PC-3 (cell line): ENCODE measurements around the gene ZAP70. TPM values are rescaled to one million over a fixed set of nuclear protein-coding genes. Genes with fewer than 3 reads are reported as not detected.

Experiments used
- ATAC-seq: fragments of 200-7000 bp; cut with Tn5 transposase; 2 replicates; pipeline ENCODE4 v1.9.1; 2020; ENCODE audit warnings: mild to moderate bottlenecking, moderate library complexity
- BruUV-seq: library from RNA; stranded (reverse); fragments of 400-500 nt; replicated peaks from 2 replicates; lab custom pipeline; 2021; lab: Mats Ljungman, UMichigan
- CTCF ChIA-PET: fragments of 300-600 bp; sonication (Branson Sonifier 250); formaldehyde crosslinking; loops from one replicate; lab custom pipeline; 2022; ENCODE audit warnings: antibody characterized with exemption; lab: Charles Lee
- POLR2A ChIA-PET: fragments of 300-600 bp; sonication (Branson Sonifier 250); formaldehyde crosslinking; loops from one replicate; lab custom pipeline; 2022; ENCODE audit warnings: antibody characterized with exemption; ENCODE audit not compliant: unreplicated experiment; lab: Charles Lee
- DNase-seq: peaks from one replicate; pipeline ENCODE4 v3.0.0-alpha.2; 2015
- H2AFZ ChIP-seq: fragments of 300-600 bp; sonication (generic); 2 replicates; pipeline ENCODE4 v1.6.0; 2016; ENCODE audit warnings: antibody characterized with exemption, low read length
- H3F3A ChIP-seq: fragments of 300-600 bp; sonication (generic); one replicate; pipeline ENCODE4 v1.6.0; 2017; ENCODE audit warnings: antibody characterized with exemption, low read length, control low read depth, mild to moderate bottlenecking; ENCODE audit not compliant: unreplicated experiment
- H3K27ac ChIP-seq: fragments of 300-600 bp; sonication (generic); 2 replicates; pipeline ENCODE4 v1.5.1; 2016; ENCODE audit warnings: mild to moderate bottlenecking, low read length
- H3K27me3 ChIP-seq: fragments of 300-600 bp; sonication (generic); 2 replicates; pipeline ENCODE4 v1.6.1; 2016; ENCODE audit warnings: low read length, mixed read lengths
- H3K36me3 ChIP-seq: fragments of 300-600 bp; sonication (generic); 2 replicates; pipeline ENCODE4 v1.6.1; 2016; ENCODE audit warnings: low read depth, mixed run types, low read length, mixed read lengths
- H3K4me1 ChIP-seq: fragments of 300-600 bp; sonication (generic); 2 replicates; pipeline ENCODE4 v1.5.1; 2016; ENCODE audit warnings: low read length; ENCODE audit not compliant: insufficient read depth
- H3K4me2 ChIP-seq: fragments of 300-600 bp; sonication (generic); 2 replicates; pipeline ENCODE4 v1.6.0; 2016; ENCODE audit warnings: low read length
- H3K4me3 ChIP-seq: fragments of 300-600 bp; sonication (generic); 2 replicates; pipeline ENCODE4 v1.5.1; 2016; ENCODE audit warnings: mild to moderate bottlenecking, low read length, mixed read lengths
- H3K79me2 ChIP-seq: fragments of 300-600 bp; sonication (generic); 2 replicates; pipeline ENCODE4 v1.6.1; 2017; ENCODE audit warnings: low read length, mixed read lengths
- H3K9ac ChIP-seq: fragments of 300-600 bp; sonication (generic); 2 replicates; pipeline ENCODE4 v1.6.0; 2016; ENCODE audit warnings: mild to moderate bottlenecking, low read length
- H3K9me2 ChIP-seq: fragments of 300-600 bp; sonication (generic); replicated peaks from 2 replicates; pipeline ENCODE4 v1.6.1; 2016; ENCODE audit warnings: mixed run types, low read length, mixed read lengths
- H3K9me3 ChIP-seq: fragments of 300-600 bp; sonication (generic); 2 replicates; pipeline ENCODE4 v1.6.1; 2016; ENCODE audit warnings: low read length, mixed read lengths
- H4K20me1 ChIP-seq: fragments of 300-600 bp; sonication (generic); 2 replicates; pipeline ENCODE4 v1.6.1; 2016; ENCODE audit warnings: low read length, mixed read lengths
- CTCF ChIP-seq: fragments of 300-600 bp; sonication (generic); conservative IDR thresholded peaks from 2 replicates; pipeline ENCODE4 v1.5.1; 2017; ENCODE audit warnings: antibody characterized with exemption, low read depth, mild to moderate bottlenecking, low read length
- EZH2 ChIP-seq: fragments of 300-600 bp; sonication (generic); IDR thresholded peaks from one replicate; pipeline ENCODE4 v1.6.1; 2017; ENCODE audit warnings: antibody characterized with exemption, mild to moderate bottlenecking, low read length; ENCODE audit not compliant: unreplicated experiment
- EZH2phosphoT487 ChIP-seq: fragments of 300-600 bp; sonication (generic); IDR thresholded peaks from 2 replicates; pipeline ENCODE4 v1.6.1; 2018; ENCODE audit warnings: mild to moderate bottlenecking, antibody characterized with exemption, low read length, borderline replicate concordance
- intact Hi-C: fragments of 100-400 bp; cut with micrococcal nuclease; formaldehyde crosslinking; loops from 2 replicates; pipeline ENCODE4 v1.9.0; 2023
- total RNA-seq: library from RNA; depleted of rRNA; stranded (reverse); fragments of >200 nt; gene quantifications from 2 replicates; pipeline ENCODE4 v1.2.3, GENCODE V29; 2014

ZAP70 gene
- total RNA-seq, 1 experiment from 2014 or later: not detected

- Histone ChIP-seq H2AFZ (no peak overlapping the region), H3K9me3 (no peaks in the 10 kb centered on the region), H3K27me3 (no peaks in the 10 kb centered on the region), H3K9ac (no peak overlapping the region), H4K20me1 (no peaks in the 10 kb centered on the region), H3K4me1 (peaks cover 9% of the 10 kb centered on the region), H3K79me2 (no peaks in the 10 kb centered on the region), H3F3A (no peaks in the 10 kb centered on the region), H3K4me2 (no peak overlapping the region), H3K27ac (no peak overlapping the region), H3K9me2 (no peaks in the 10 kb centered on the region), H3K36me3 (no peaks in the 10 kb centered on the region), H3K4me3 (no peak overlapping the region)
- BruUV-seq: no TSS peak
- CTCF ChIA-PET: no interaction called here
- intact Hi-C loops: no loop called here
- ATAC-seq (no peak), DNase-seq (no peak)
- POLR2A ChIA-PET: no interaction called here
- TF ChIP-seq EZH2 (no peak), EZH2phosphoT487 (no peak), CTCF (no peak)
These were observed 19.3 kb downstream of the ZAP70 start for GRCh38 chr2:97732436-97733340.

DNA sequence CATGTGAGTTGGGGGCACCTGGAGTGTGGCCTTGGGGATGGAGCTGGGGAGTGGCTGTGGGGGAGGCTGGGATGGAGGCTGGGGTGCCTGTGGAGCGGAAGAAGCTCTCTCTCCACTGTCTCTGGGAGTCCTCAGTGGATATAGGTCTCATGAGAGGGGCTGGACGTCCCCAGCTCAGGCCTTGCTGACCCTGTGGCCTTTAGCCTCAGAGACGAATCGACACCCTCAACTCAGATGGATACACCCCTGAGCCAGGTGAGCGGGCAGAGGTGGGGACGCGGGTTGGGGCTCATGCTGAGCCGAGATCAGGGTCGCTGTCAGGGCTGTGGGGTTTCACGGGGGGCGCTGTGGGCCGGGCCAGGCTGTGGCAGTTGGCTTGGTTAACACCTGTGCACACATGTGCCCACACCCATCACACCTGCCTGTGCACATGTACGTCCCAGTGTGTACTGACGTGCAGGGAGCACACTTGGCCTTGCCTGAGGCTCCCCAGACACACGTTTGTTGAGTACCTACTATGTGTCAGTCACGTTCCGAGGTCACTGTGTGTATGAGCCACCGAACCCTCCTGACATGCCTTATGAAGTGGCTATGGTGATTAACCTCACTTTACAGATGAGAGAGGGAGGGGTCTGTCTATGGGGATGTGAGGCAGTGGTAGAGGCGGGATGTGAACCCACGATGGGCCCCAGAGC, 20.1 kb downstream of the ZAP70 start:
- POLR2A ChIA-PET: no interaction called here
- no peaks in the 10 kb centered on the region for H3K27me3 ChIP-seq
- H3K4me1 ChIP-seq: peaks cover 1% of the 10 kb centered on the region
- H2AFZ ChIP-seq: no peak overlapping the region
- ATAC-seq (no peak), DNase-seq (no peak)
- CTCF ChIA-PET: no interaction called here
- H3K79me2 ChIP-seq: no peaks in the 10 kb centered on the region
- intact Hi-C loops: no loop called here
- no peaks in the 10 kb centered on the region for H3K9me2 ChIP-seq
- H3K9me3 ChIP-seq: no peaks in the 10 kb centered on the region
- H3K27ac ChIP-seq: no peak overlapping the region
- H4K20me1 ChIP-seq: no peaks in the 10 kb centered on the region
- TF ChIP-seq EZH2: no peak
- TF ChIP-seq EZH2phosphoT487: no peak
- no peak for TF ChIP-seq CTCF
- H3K36me3 ChIP-seq: no peaks in the 10 kb centered on the region
- no peak overlapping the region for H3K4me3 ChIP-seq
- BruUV-seq: no TSS peak
- no peak overlapping the region for H3K4me2 ChIP-seq
- no peak overlapping the region for H3K9ac ChIP-seq
- H3F3A ChIP-seq: no peaks in the 10 kb centered on the region
